NCI-H446 (cell line): Measurements from ENCODE around the gene STK32B.
"Not testable (repeated sequence)": the region's sequence is repeated elsewhere in the genome, so short reads cannot be mapped to it uniquely, and the experiment has no call there.

ENCODE experiments used
- DNase-seq, 2 experiments: peaks; one replicate each; lab custom pipeline; 2025; lab: John Stamatoyannopoulos, UW

Gene STK32B

GRCh38 chr4:5030927-5031326 is 20.4 kb upstream of the STK32B start:
- DNase-seq = no peak

GRCh38 chr4:5032813-5033212 is 18.5 kb upstream of the STK32B start:
- no peak for DNase-seq

GRCh38 chr4:5033281-5033841 is 17.9 kb upstream of the STK32B start:
- DNase-seq = no peak

GRCh38 chr4:5034206-5034605 is 17.1 kb upstream of the STK32B start:
- no peak for DNase-seq

- DNase-seq = no peak
These were observed 15.0 kb upstream of the STK32B start for GRCh38 chr4:5036239-5036638.

GRCh38 chr4:5037553-5038551 is 13.4 kb upstream of the STK32B start:
- peak in 1 of 2 experiments; percentile 8 for DNase-seq

GRCh38 chr4:5039800-5040199 is 11.5 kb upstream of the STK32B start:
- DNase-seq = no peak

- DNase-seq = no peak
These were observed 10.2 kb upstream of the STK32B start for GRCh38 chr4:5040856-5041620.

GRCh38 chr4:5041699-5042098 is 9.6 kb upstream of the STK32B start:
- no peak for DNase-seq

DNA sequence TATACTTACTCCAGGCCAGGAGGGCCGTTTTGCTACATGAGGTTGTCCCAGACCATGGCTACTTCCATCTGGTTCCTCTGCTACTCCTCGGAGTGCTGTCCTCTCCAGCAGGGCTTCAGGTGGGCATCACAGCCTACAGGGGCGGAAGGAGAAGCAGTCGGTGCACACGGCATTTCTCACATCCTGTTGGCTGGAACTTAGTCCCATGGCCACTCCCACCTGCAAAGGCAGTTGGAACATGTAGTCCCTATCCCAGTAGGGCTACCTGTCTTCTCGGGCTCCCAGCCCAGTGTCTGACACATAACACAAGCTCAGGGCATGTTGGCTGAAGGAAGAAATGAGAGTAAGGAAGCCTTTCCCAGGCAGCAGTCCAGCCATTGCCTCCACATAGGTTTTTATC is 7.7 kb upstream of the STK32B start:
- DNase-seq = no peak

- DNase-seq = no peak
These were observed 6.9 kb upstream of the STK32B start for GRCh38 chr4:5044341-5044740.

GRCh38 chr4:5045097-5045496 is 6.2 kb upstream of the STK32B start:
- no peak for DNase-seq

DNA sequence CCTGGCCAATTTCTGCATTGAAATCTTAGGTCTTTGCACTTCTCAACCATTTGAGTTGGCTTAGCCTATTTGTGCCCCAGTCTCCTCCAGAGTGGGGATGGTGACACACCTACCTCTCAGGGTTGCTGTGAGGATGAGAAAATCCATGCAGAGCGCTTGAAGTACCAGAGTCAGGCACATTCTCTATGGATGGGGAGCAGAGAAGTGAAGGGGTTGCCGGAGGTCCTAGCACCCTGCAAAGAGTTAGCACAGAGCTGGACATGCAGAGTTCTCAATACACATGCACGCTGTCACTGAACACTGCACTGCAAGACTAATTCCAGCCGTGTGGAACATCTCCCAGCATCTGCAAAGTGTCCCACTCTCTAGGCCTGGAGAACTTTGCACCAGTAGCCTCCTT is 2.6 kb upstream of the STK32B start:
- no peak for DNase-seq

DNA sequence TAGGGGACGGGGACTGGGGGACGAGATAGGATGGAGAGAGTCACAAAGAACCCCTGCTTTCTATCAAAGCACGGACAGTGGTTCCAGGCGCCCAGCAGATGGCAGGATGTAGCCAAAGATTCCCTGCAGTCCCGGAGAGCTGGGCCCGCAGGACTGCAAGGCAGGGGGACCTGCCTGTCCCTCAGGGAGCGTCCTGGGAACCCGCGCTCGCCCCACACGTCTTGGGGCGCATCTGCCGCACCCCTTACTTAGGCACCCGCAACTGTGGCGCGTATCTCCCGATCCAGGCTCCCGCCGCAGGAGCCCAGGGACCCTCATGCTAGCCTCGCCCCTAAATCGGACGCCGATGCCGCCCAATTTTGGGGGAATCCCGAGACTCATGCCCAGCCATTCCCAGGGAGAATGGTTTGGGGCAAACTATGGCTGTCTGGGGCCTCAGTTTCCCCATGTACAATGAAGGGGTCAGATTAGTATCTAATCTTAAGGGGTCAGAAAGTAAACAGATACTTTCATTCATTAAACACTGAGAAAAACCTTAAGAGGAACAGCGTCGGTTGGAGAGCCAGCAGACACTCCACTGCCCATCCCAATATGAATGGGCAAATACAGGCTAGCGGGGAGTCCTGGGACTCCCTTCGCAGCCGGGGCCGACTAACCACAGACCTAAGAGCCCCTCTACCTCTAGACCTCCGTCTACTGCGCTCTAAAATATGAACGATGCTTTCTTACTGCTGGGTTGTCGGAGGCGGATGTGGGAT is 581 bp upstream of the STK32B start:
- DNase-seq = peak in 1 of 2 experiments; percentile 62

- no peak for DNase-seq
These were observed 973 bp downstream of the STK32B start for GRCh38 chr4:5052204-5052702.

DNA sequence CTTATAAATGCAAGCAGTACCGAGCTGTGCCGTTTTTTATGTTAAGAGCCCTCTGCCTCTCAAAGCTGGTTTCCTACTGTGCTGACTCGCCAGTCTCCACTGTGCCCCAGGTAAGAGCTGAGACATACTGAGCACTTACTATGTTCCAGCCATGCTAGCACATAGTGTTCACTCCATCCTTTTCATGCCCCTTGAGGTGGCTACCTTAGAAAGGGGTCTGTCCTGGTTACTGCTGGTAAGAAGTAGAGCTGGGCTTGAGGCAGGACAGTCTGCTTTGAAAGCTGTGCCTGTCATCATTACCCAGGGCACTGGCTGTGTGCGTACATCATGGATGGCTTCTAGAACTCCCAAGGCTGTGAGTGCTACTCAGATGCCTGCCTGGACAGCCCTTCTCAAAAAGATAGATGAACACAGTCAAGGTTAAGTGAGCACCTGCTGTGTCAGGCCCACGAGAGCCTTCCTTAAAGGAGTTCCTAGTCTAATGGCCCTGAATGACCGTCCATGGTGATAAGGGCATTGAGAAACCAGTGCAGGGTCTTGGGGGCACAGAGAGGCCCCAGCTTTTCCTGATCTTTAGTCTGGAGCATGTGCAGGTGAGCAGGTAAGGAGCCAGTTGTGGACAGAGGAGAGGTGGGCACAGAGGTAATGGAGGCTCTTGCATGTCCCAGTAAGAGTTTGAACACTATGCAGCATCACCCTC is 1.6 kb downstream of the STK32B start:
- no peak for DNase-seq

- DNase-seq = no peak
These were observed 3.3 kb downstream of the STK32B start for GRCh38 chr4:5054532-5054931.

- no peak for DNase-seq
These were observed 4.1 kb downstream of the STK32B start for GRCh38 chr4:5055411-5055810.

- DNase-seq = no peak
These were observed 14.8 kb downstream of the STK32B start for GRCh38 chr4:5066101-5066500.

DNA sequence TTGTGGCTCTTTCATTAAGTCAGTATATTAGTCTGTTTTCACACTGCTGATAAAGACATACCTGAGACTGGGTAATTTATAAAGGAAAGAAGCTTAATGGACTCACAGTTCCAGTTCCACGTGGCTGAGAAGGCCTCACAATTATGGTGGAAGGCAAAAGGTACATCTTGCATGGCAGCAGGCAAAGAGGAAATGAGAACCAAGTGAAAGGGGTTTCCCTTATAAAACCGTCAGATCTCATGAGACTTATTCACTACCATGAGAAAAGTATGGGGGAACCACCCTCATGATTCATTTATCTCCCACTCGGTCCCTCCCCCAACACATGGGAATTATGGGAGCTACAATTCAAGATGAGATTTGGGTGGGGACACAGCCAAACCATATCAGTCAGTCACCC is 15.7 kb downstream of the STK32B start:
- DNase-seq = not testable (repeated sequence)

GRCh38 chr4:5067908-5068307 is 16.6 kb downstream of the STK32B start:
- DNase-seq = no peak
